ENCODE measurements around the gene SLC41A3.

SLC41A3 gene

GRCh38 chr3:126031981-126032471, 51.9 kb downstream of the SLC41A3 start:
- TF ChIP-seq, protein P1, sequence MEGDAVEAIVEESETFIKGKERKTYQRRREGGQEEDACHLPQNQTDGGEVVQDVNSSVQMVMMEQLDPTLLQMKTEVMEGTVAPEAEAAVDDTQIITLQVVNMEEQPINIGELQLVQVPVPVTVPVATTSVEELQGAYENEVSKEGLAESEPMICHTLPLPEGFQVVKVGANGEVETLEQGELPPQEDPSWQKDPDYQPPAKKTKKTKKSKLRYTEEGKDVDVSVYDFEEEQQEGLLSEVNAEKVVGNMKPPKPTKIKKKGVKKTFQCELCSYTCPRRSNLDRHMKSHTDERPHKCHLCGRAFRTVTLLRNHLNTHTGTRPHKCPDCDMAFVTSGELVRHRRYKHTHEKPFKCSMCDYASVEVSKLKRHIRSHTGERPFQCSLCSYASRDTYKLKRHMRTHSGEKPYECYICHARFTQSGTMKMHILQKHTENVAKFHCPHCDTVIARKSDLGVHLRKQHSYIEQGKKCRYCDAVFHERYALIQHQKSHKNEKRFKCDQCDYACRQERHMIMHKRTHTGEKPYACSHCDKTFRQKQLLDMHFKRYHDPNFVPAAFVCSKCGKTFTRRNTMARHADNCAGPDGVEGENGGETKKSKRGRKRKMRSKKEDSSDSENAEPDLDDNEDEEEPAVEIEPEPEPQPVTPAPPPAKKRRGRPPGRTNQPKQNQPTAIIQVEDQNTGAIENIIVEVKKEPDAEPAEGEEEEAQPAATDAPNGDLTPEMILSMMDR (conservative IDR thresholded peaks at IDR 0.05; ENCODE audit: low read length) = no peak
- DNase-seq (ENCODE audit: low read depth) = no peak
- H3K4me3 ChIP-seq (ENCODE audit: low read length) = no peak overlapping the region

DNA sequence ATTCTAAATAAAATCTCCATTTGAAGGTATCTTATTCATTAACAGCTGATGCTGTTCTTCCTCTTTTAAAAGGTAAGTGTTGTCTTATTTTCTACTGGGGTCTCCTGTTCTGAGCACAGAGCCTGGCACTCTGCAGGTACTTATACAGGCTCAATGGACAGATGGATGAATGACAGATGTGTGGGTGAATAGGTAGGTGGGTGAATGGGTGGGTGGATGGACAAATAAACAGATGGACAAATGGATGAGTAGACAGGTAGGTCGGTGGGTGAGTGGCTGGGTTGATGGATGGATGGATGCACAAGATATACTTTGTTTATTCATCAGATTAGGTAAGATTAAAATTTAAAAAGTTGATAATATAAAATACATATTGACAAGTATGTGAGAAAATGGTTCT, 53.5 kb downstream of the SLC41A3 start:
- TF ChIP-seq, protein P1 (conservative IDR thresholded peaks at IDR 0.05; ENCODE audit: low read length) = no peak
- H3K4me3 ChIP-seq (ENCODE audit: low read length) = no peak overlapping the region
- DNase-seq (ENCODE audit: low read depth) = no peak

DNA sequence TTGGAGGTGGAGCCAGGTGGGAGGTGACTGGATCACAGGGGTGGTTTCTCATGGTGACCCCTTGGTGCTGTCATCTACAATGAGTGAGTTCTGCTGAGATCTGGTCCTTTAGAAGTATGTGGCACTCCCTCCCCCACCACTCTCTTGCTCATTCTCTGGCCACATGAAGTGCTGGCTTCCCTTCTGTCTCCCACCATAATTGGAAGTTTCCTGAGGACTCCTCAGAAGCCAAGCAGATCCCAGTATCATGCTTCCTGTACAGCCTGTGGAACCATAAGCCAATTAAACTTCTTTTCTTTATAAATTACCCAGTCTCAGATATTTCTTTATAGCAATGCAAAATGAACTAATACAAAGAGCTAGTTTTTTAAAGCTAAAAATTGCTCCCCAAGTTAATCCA, 54.7 kb downstream of the SLC41A3 start:
- TF ChIP-seq, protein P1 (conservative IDR thresholded peaks at IDR 0.05; ENCODE audit: low read length) = no peak
- no peak for DNase-seq (ENCODE audit: low read depth)
- no peak overlapping the region for H3K4me3 ChIP-seq (ENCODE audit: low read length)

- no peak for DNase-seq (ENCODE audit: low read depth)
- no peak overlapping the region for H3K4me3 ChIP-seq (ENCODE audit: low read length)
- TF ChIP-seq, protein P1 (conservative IDR thresholded peaks at IDR 0.05; ENCODE audit: low read length) = no peak
Observed at GRCh38 chr3:126028096-126028495, 55.8 kb downstream of the SLC41A3 start.

DNA sequence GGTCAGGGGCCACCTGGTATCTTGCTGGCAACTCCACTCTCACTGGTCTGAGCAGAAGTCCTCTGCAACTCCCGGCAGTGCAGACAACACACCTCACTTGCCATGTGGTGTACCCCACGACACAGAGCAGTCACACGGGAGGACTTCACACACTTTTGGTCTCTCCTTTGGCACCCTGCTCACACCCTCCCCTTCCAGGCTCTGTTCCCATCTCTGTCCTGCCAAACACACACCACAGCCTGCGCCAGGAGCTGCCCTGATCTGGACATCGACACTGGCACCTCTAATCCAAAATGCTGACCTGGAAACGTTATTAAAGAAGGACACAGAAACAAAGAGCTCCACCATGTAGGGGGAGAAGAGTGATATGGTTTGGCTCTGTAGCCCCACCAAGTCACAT, 57.2 kb downstream of the SLC41A3 start:
- H3K4me3 ChIP-seq (ENCODE audit: low read length) = no peak overlapping the region
- DNase-seq (ENCODE audit: low read depth) = no peak
- TF ChIP-seq, protein P1 (conservative IDR thresholded peaks at IDR 0.05; ENCODE audit: low read length) = no peak

DNA sequence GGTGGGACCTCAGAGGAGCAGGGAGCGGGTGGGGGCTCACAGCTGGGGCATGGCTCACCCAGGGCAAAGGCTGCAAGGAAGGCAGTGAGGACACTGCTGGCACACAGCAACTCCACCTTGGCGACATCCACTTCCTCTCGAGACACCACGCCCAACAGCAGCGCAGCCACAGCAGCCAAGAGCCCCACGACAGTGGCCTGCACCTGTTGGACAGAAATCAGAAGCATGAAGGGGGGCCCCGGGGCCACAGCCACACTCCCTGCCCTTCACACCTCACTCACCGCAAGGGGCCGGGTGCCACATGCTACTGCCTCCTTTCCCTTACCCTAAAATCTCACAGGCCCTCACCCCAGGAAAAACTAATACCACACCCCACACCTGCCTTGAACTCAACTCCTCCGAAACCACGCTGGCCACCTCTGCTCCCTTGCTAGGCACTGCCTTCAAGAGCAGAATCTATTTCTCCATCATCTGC, 57.6 kb downstream of the SLC41A3 start:
- TF ChIP-seq, protein P1 (conservative IDR thresholded peaks at IDR 0.05; ENCODE audit: low read length) = no peak
- no peak overlapping the region for H3K4me3 ChIP-seq (ENCODE audit: low read length)
- DNase-seq (ENCODE audit: low read depth) = no peak

DNA sequence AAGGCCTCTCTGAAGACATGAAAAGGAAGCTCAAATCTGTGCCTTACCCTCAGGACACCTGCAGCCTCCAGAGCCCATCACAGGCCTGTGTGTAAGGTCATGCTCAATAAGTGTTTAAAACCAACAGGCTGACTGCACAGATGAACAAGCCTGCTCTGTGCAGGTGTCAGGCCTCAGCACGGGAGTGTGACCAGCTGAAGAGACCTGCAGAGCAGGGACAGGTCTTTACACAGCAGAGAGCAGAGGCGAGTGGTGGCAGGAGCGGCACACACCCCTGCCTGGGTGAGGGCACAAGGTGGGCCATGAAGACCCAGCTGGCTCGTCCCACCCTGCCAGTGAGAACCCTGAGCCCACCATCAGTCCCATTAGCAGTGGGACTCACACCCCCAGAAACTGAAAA, 58.1 kb downstream of the SLC41A3 start:
- no peak overlapping the region for H3K4me3 ChIP-seq (ENCODE audit: low read length)
- TF ChIP-seq, protein P1 (conservative IDR thresholded peaks at IDR 0.05; ENCODE audit: low read length) = no peak
- DNase-seq (ENCODE audit: low read depth) = no peak
